Fibroblast of the conjunctiva (primary cell): ENCODE measurements around the gene NT5DC3.
A peak's percentile ranks its signal among the peaks of the same experiment; 100 is the strongest.
"Not testable (repeated sequence)": the region's sequence is repeated elsewhere in the genome, so short reads cannot be mapped to it uniquely, and the experiment has no call there.

Experiments used
- DNase-seq: peaks from one replicate; pipeline ENCODE4 v3.0.0-alpha.2; 2010; ENCODE audit warnings: low read depth

Gene NT5DC3

GRCh38 chr12:103855036-103855712 lies 14.1 kb upstream of the NT5DC3 start:
- no peak for DNase-seq

- no peak for DNase-seq
Observed at GRCh38 chr12:103854372-103854973, 13.4 kb upstream of the NT5DC3 start.

- no peak for DNase-seq
Observed at GRCh38 chr12:103852498-103852997, 11.5 kb upstream of the NT5DC3 start.

- DNase-seq, result no peak
Observed at GRCh38 chr12:103851127-103851526, 10.1 kb upstream of the NT5DC3 start.

- no peak for DNase-seq
Observed at GRCh38 chr12:103850429-103850828, 9.4 kb upstream of the NT5DC3 start.

GRCh38 chr12:103848917-103849491 lies 8.0 kb upstream of the NT5DC3 start:
- DNase-seq, result no peak

- DNase-seq, result no peak
Observed at GRCh38 chr12:103848143-103848542, 7.1 kb upstream of the NT5DC3 start.

- no peak for DNase-seq
Observed at GRCh38 chr12:103846415-103846814, 5.4 kb upstream of the NT5DC3 start.

- DNase-seq, result no peak
Observed at GRCh38 chr12:103844305-103844704, 3.3 kb upstream of the NT5DC3 start.

GRCh38 chr12:103841690-103842584 lies 903 bp upstream of the NT5DC3 start:
- DNase-seq, result peak; percentile 55

- DNase-seq, result no peak
Observed at GRCh38 chr12:103840462-103840875, 565 bp downstream of the NT5DC3 start.

- DNase-seq, result no peak
Observed at GRCh38 chr12:103839609-103840461, 1.2 kb downstream of the NT5DC3 start.

- no peak for DNase-seq
Observed at GRCh38 chr12:103839103-103839502, 1.9 kb downstream of the NT5DC3 start.

- DNase-seq, result no peak
Observed at GRCh38 chr12:103838254-103838914, 2.6 kb downstream of the NT5DC3 start.

- no peak for DNase-seq
Observed at GRCh38 chr12:103836345-103836744, 4.7 kb downstream of the NT5DC3 start.

- not testable (repeated sequence) for DNase-seq
Observed at GRCh38 chr12:103835747-103836335, 5.2 kb downstream of the NT5DC3 start.

GRCh38 chr12:103834942-103835341 lies 6.1 kb downstream of the NT5DC3 start:
- no peak for DNase-seq

- DNase-seq, result no peak
Observed at GRCh38 chr12:103833891-103834290, 7.1 kb downstream of the NT5DC3 start.

- DNase-seq, result no peak
Observed at GRCh38 chr12:103833095-103833775, 7.8 kb downstream of the NT5DC3 start.
